T-helper 2 cell treated with Interferon-gamma antibody and Interleukin-4, amounts not matched to agents 100 ng/mL and 5 ng/mL, for 36 hours (primary cell): ENCODE measurements around the gene IPO11. TPM values are rescaled to one million over a fixed set of nuclear protein-coding genes. Genes with fewer than 3 reads are reported as not detected.
"Not testable (repeated sequence)": the region's sequence is repeated elsewhere in the genome, so short reads cannot be mapped to it uniquely, and the experiment has no call there.

Source experiments
- intact Hi-C: fragments of 100-400 bp; cut with micrococcal nuclease; formaldehyde crosslinking; loops from one replicate; pipeline ENCODE4 v1.15.1; 2023
- total RNA-seq: library from RNA; stranded (reverse); gene quantifications from 2 replicates; pipeline ENCODE4 v1.2.3, GENCODE V29; 2022

Gene IPO11
- total RNA-seq, 1 donor from 2014 or later, result 33.7 TPM

DNA sequence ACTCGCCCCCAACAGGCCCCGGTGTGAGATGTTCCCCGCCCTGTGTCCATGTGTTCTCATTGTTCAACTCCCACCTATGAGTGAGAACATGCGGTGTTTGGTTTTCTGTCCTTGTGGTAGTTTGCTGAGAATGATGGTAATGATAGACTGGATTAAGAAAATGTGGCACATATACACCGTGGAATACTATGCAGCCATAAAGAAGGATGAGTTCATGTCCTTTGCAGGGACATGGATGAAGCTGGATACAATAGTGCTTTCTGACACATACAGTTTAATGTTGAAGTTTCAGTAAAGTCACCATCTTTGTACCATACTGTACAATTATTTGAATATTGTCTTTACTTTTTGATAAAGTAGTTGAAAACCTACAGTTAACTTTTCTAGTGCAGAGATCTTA is 96.2 kb downstream of the IPO11 start:
- intact Hi-C loops, result not testable (repeated sequence)

DNA sequence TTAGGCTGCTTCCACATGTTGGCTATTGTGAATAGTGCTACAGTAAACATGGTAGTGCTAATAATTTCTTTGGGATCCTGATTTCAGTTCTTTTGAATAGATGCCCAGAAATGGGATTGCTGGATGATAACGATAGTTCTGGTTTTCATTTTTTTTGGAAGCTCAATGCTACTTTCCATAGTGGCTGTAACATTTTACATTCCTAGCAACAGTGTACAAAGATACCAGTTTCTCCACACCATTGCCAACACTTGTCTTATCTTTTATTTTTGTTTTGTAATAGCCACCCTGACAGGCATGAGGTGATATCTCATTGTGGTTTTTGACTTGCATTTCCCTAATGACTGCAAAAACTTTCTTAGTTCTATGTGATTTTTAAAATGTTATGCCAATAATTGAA is 97.2 kb downstream of the IPO11 start:
- intact Hi-C loops, result no loop called here

DNA sequence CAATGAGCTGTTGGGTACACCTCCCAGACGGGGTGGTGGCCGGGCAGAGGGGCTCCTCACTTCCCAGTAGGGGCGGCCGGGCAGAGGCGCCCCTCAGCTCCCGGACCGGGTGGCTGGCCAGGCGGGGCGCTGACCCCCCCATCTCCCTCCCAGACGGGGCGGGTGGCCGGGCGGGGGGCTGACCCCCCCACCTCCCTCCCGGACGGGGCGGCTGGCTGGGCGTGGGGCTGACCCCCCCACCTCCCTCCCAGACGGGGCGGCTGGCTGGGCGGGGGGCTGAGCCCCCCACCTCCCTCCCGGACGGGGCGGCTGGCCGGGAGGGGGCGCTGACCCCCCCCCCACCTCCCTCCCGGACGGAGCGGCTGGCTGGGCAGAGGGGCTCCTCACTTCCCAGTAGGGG is 100.5 kb downstream of the IPO11 start:
- intact Hi-C loops, result not testable (repeated sequence)

DNA sequence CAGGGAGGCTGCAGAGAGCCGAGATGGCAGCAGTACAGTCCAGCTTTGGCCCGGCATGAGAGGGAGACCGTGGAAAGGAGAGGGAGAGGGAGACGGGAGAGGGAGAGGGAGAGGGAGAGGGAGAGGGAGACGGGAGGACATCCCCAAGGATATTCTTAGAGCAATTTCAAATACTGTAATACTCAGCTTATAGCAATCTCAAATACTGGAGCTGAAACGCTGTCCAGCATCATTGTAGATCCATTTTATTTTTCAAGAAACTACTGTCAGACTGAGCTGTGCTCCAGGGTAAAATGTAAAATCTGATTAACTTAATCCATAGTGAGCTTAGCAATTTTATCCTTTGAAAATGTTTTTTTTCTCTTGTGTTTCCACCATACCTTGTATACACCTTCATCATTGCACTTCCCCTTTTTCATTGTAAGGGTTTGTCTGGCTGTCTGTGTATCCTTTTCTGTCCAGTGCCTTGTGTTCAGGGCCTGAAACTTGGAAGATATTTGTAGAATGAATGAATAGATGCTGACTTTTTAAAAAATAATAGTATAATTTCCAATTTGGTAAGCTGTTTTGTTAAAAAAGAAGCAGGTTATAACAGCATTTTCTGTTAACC is 102.1 kb downstream of the IPO11 start:
- intact Hi-C loops, result no loop called here

DNA sequence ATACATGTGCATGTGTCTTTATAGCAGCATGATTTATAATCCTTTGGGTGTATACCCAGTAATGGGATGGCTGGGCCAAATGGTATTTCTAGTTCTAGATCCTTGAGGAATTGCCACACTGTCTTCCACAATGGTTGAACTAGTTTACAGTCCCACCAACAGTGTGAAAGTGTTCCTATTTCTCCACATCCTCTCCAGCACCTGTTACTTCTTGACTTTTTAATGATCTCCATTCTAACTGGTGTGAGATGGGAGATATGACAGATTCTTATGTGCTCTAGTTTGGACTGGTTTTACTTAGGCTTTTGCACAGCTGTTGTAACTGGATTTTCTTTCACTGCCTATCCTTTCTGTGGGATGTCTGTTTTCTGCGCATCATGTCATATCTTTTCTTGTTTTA is 108.2 kb downstream of the IPO11 start:
- intact Hi-C loops, result not testable (repeated sequence)

DNA sequence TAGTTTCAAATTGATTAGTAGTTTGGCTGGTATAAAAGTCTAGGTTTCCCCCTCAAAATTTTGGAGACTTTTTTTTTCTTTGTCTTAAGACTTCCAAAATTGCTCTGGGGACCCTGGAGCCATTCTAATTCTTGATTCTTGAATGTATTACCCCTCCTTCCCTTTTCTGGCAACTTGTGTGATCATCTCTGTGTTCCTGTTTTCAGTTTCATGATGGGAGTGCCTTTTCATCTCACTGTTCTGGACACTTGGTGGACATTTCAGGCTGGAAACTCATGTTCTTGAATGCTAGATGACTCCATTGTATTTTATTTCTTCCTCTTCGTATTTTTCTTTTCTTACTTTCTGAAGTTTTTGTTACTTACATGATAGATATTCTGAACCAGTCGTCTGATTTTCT is 108.8 kb downstream of the IPO11 start:
- intact Hi-C loops, result no loop called here

DNA sequence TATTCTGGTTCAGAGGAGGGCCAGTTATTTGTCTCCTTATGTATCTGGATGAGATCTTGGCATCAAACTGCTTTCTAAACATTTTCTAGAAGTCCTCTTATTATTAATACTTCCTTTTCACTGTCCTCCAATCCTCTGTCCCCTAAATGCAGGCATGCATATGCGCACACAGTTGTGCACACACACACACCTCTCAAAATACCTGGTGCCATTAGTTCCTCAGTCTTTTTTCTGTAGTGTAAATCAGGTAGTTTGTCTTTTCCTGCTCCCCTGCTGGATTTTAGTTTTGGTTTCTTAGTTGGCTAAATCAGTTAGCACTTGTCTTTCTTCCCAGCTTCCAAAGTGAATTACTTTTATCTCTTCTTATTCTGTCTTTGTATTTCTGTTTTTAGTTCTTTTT is 110.2 kb downstream of the IPO11 start:
- intact Hi-C loops, result no loop called here

DNA sequence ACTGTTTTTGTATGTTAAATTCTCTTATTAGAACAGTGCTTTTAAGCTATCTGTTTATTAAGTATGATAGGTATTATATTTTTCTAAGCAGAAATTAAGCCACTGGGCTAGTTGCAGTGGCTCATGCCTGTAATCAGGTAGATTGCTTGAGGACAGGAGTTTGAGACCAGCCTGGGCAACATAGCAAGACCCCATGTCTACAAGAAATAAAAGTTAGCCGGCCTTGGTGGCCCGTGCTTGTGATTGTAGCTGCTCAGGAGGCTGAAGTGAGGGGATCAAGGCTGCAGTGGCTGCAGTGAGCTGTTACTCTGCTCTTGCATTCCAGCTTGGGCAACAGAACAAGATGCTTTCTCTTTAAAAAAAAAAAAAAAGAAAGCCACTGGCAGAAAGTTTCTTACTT is 121.0 kb downstream of the IPO11 start:
- intact Hi-C loops, result no loop called here

DNA sequence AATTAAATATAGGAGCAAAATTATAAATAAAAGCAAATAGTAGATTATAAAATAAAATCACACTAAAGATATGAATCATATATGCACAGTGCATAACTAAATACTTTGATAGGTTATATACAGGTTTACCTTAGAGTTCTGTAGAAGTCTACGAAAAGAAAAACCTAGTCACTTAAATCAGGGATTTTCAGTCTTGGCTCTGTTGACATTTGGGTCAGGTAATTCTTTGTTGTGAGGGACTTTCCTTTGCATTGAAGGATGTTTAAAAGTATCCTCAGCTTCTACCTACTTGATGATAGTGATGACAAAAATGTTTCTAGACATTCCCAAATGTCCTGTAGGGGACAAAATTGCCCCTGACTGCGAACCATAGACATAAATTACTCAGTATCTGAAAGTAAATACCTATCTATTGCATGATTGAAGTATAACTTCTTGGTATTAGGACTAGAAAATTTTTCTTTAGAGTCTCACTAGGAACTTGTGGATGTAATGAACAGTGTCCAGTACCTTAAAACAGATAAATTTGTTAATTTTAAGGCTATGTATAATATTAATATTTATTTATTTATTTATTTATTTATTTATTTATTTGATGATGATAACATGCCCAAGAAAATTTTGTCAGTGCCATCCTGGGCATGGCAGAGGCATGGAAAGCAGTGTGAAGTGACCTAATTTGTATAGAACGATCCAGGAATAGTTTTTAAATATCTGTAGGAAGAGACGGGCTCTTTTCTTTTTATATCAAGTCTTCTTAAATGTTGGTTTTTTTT is 122.1 kb downstream of the IPO11 start:
- intact Hi-C loops, result no loop called here

DNA sequence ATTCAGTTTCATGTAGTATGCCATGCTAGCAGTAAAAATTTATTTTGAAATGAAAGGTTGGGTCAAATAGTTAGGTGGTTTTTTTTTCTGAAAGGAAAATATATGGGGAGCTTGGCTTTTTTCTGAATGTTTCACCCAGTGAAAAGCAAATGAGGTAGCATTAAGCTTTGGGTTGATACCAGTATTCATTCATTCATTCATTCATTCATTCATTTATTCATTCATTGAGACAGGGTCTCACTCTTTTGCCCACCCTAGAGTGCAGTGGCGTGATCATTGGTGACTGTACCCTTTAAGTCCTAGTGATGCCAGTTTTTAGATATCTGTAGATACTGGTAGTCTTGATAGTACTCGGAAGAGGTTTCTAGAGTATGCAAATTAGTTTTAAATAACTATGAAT is 123.7 kb downstream of the IPO11 start:
- intact Hi-C loops, result no loop called here

DNA sequence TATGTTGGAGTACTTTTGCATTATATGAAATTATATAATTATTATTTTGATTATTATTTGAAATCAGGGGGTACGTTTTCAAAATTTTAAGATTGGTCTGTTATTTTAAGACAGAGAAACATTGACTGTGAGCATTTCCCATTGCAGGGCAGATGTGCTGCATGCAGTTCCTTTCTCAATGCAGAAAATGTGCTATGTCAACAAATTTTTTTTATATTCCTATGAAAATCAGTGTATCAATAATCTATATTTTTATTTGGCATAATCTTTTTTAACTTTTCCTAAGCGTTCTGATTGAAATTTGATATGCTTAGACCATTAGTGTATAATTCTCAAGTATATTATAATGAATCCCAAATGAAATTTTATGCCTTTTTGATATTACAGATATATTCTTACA is 124.2 kb downstream of the IPO11 start:
- intact Hi-C loops, result no loop called here

DNA sequence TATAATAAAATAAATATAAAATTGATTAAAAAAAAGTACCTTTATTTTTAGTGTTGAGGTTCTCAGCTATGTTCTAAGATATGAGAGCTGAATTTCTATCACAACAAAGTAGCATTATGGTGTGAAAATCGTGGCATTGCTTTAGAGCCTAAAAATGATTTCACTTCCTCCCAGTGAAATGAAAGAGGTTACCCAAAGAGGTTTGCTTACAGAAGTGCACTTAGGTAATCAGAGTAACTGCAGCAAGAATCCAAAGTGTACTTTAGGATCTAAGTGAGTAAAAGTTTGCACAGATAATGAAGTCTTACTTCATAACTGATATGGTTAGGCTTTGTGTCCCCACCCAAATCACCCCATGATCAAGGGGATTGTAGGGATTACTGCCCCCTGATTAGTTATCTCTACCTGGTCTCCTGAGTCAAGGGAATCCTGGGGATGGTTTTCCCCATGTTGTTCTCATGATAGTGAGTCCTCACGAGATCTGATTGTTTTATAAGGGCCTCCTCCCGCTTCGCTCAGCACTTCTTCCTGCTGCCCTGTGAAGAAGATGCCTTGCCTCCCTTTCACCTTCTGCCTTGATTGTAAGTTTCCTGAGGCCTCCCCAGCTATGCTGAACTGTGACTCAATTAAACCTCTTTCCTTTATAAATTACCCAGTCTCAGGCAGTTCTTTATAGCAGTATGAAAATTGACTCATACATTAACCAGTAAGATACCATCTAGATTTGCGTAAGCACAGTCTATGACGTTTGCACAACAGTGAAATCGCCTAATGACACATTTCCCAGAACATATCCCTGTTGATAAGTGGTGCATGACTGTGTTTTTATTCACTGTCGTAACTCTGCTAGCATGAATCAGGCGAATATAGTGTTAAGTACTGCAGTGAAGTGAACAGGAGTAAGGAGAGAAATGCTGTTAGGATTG is 125.7 kb downstream of the IPO11 start:
- intact Hi-C loops, result no loop called here

DNA sequence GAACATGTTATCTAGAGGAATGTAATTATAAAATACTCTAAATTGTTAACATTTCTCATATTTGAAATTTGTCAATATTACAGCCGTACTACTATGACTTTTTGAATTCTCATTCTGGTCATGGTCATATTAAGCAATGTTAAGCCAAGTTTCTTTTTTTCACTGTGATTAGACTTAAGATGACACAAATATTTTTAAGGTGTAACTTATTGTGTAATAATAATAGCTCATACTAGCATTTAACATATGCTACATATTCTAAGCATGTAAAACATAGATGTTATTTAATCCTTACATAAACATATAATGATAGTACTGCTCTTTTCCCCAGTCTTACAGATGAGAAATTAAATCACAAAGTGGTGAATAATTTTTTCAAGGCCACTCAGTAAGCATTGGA is 130.2 kb downstream of the IPO11 start:
- intact Hi-C loops, result no loop called here

DNA sequence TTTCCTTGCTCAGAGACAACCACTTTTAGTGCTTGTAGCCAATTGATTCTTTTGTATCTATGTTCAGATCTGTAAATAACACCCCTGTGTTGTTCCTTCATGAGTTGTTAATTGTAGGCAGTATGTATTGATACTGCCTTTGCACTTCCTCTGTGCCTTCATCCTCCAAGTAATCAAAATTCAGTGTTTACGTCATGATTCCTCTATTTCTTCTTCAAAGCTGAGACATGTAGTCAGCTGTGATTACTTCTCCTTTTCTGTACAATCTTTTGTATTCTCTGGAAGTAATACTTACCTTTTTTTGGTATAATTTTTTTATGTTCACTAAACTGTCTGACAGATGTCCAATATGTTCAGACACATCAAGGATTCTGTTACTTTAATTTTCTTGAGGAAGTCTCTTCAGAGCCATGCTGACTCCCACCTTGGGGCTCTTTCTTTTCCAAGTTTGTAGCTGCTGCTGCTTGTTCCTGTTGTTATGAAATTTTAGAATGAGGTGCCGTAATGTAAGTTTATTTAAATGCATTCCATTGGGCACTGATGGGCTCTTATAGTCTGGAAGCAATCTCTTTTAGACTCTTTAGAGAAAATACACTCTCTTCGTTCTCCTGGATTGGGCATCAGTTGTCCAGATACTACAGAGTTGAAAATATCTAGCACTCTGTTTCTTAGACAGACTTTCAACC is 135.5 kb downstream of the IPO11 start:
- intact Hi-C loops, result no loop called here

DNA sequence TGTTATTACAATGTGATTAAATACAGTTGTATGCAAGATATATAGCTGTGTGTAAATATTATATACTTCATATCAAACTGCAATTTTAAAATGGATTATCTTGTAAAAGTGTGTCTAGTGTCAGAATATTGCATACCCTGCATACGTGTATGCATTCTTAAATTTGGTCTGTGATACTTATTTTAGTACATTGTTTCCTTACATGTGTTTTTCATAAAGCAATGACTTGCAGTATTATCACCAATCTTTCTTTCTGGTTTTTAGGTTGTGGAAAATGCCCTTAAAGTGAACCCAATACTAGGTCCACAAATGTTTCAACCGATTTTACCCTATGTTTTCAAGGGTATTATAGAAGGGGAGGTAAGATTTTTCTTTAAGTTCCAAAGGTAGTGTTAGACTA is 137.5 kb downstream of the IPO11 start:
- intact Hi-C loops, result no loop called here

DNA sequence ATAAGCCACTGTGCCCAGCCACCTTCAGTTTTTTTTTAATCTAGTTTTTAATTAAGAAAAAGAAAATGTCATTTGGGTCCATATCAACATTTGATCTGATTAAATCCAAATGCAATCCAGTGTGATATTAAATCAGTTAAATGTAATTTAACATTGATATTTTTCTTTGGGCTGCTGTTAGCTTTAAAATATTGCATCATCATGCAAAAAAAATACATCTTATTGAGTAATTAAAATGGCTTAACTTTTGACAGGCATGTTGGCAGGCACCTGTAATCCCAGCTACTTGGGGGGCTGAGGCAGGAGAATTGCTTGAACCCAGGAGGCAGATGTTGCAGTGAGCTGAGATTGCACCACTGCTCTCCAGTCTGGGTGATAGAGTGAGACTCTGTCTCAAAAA is 143.4 kb downstream of the IPO11 start:
- intact Hi-C loops, result no loop called here

DNA sequence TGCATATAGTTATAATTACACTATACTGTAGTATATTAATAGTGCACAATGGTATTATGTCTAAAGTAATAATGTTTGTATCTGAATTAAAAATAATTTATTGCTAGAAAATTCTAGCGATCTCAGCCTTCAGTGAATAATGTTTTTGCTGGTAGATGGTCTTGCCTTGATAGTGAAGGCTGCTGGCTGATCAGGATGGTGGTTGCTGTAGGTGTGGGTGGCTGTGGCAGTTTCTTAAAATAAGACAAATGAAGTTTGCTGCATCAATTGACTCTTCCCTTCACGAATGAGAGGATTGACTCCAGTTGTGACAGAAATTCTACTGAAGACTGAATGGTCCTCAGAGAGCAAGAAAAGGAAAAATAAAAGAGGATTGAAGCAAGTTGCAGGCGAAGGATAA is 146.4 kb downstream of the IPO11 start:
- intact Hi-C loops, result no loop called here

DNA sequence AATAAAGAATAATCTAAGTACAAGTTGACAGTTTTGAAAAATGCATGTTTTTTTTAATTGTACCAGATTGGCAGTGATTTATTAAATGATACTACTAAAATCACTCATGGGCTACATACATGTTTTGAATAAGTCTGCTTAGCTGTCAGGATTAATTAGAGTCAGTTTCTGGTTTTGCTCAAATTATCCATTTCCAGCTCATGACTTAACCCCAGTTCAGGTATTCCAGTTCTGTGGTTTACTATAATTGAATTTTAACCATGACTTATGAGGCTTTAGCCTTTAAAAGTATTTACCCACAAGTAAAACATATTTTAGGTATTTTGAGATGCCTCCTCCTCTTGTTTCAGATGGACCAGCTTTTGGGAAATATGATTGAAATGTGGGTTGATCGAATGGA is 148.2 kb downstream of the IPO11 start:
- intact Hi-C loops, result no loop called here

DNA sequence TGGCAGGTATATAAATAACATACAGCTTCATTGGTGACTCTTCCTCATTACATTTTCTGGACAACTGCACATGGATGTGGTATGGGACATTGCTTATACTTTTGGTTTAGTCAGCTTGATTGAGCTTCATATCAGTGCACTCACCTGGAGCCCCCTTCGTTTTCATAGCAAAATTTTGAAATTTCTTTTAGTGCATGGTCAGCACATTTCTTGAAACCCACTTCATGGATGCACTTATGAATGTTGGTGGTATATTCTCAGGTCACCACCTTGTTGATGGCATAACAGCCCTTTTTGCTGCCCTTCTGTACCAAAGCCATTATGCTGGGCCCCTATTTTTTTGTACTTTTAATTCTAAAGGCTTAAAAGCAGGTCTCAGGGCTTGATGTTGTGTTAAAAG is 149.3 kb downstream of the IPO11 start:
- intact Hi-C loops, result no loop called here

DNA sequence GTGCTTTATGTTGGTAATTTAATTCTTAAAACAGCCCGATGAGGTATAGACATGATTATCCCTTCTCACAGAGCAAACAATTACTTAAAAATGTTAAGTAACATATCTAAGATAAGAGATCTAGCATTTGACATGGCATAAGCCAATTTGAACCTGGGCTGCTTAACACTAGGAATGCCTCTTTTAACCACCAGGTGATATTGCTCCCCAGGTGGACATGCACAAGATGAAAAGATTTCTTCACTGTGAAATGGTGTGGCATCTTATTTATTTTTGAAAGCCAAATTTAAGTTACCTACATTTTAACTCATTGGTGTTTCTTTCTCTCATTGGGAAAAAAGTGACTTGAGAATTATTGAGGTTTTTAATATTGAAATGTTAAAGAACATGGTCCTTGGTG is 150.3 kb downstream of the IPO11 start:
- intact Hi-C loops, result no loop called here

DNA sequence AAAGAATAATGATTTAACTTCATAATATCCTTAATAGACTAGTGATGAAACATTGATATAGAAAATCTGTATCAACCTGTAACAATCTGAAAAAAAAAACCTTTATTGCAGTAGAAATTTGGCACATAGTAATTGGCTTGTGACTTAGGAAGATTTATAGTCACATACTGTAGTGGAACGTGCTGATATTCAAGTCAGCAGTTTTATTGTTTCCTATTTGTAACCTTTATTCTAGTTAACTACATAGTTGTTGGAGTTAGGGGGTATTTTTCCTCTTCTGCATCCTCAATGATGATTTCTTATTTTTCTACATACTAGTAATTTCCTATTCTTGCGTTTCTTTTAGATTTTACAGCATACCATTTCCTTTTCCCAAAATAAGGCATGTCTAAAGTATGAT is 151.5 kb downstream of the IPO11 start:
- intact Hi-C loops, result no loop called here

DNA sequence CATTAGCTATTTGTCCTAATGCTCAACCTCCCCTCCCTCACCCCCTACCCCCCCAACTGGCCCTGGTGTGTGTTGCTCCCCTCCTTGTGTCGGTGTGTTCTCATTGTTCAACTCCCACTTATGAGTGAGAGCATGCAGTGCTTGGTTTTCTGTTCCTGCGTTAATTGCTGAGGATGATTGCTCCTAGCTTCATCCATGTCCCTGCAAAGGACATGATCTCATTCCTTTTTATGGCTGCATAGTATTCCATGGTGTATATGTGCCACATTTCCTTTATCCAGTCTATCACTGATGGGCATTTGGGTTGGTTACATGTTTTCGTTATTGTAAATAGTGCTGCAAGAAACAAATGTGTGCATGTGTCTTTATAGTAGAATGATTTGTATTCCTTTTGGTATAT is 153.2 kb downstream of the IPO11 start:
- intact Hi-C loops, result not testable (repeated sequence)
